ENCODE measurements around the gene MYO15B.
"Not testable (repeated sequence)": the region's sequence is repeated elsewhere in the genome, so short reads cannot be mapped to it uniquely, and the experiment has no call there.

The MYO15B gene

GRCh38 chr17:75576661-75577060, 10.9 kb upstream of the MYO15B start:
- DNase-seq = no peak

GRCh38 chr17:75581121-75581725, 6.4 kb upstream of the MYO15B start:
- DNase-seq = not testable (repeated sequence)

- not testable (repeated sequence) for DNase-seq
These were observed 4.4 kb upstream of the MYO15B start for GRCh38 chr17:75583197-75583596.

- DNase-seq = no peak
These were observed 2.8 kb upstream of the MYO15B start for GRCh38 chr17:75584849-75585175.

GRCh38 chr17:75588596-75589011, 1.0 kb downstream of the MYO15B start:
- no peak for DNase-seq

GRCh38 chr17:75589012-75589918, 1.7 kb downstream of the MYO15B start:
- DNase-seq = peak in 1 of 2 experiments; percentile 23

- no peak for DNase-seq
These were observed 2.3 kb downstream of the MYO15B start for GRCh38 chr17:75589919-75590303.

- no peak for DNase-seq
These were observed 2.7 kb downstream of the MYO15B start for GRCh38 chr17:75590314-75590761.

GRCh38 chr17:75590849-75591721, 3.5 kb downstream of the MYO15B start:
- no peak for DNase-seq

GRCh38 chr17:75591722-75592302, 4.2 kb downstream of the MYO15B start:
- no peak for DNase-seq

- DNase-seq = no peak
These were observed 4.9 kb downstream of the MYO15B start for GRCh38 chr17:75592348-75593020.

- not testable (repeated sequence) for DNase-seq
These were observed 5.8 kb downstream of the MYO15B start for GRCh38 chr17:75593430-75593829.

GRCh38 chr17:75594499-75595283, 7.1 kb downstream of the MYO15B start:
- no peak for DNase-seq

GRCh38 chr17:75595284-75595919, 7.8 kb downstream of the MYO15B start:
- DNase-seq = no peak

- DNase-seq = no peak
These were observed 8.3 kb downstream of the MYO15B start for GRCh38 chr17:75595920-75596313.

- no peak for DNase-seq
These were observed 8.9 kb downstream of the MYO15B start for GRCh38 chr17:75596320-75597087.

GRCh38 chr17:75601057-75601987, 13.7 kb downstream of the MYO15B start:
- DNase-seq = no peak

GRCh38 chr17:75602644-75603043, 15.0 kb downstream of the MYO15B start:
- no peak for DNase-seq

- DNase-seq = no peak
These were observed 15.5 kb downstream of the MYO15B start for GRCh38 chr17:75603123-75603522.

All from cerebellar nuclear complex (tissue), 1 donor.